ENCODE data around the gene YTHDC1. TPM values are rescaled to one million over a fixed set of nuclear protein-coding genes. Genes with fewer than 3 reads are reported as not detected.

The YTHDC1 gene
- total and polyA plus RNA-seq, 2 of the 13 experiments (the other 11 are each of a cell fraction or from before 2014, with no cell fraction given) = 37.3 to 56.8 TPM

- TF ChIP-seq ZBTB7A (CRISPR knock-in tag; IDR thresholded peaks at IDR 0.05) (peak; percentile 43; the same call in 1 of the 2 replicates), ZNF574 (CRISPR knock-in tag; IDR thresholded peaks at IDR 0.05) (peak; percentile 84), POGZ (CRISPR knock-in tag; IDR thresholded peaks at IDR 0.05) (peak; percentile 100), ZNF607 (CRISPR knock-in tag; IDR thresholded peaks at IDR 0.05; ENCODE audit: borderline replicate concordance) (no peak), SMARCE1 (IDR thresholded peaks at IDR 0.05; ENCODE audit: borderline replicate concordance) (no peak), PHF5A (CRISPR knock-in tag; IDR thresholded peaks at IDR 0.05; ENCODE audit: low read depth, unreplicated experiment) (peak; percentile 44), KAT8 (CRISPR knock-in tag; IDR thresholded peaks at IDR 0.05) (peak; percentile 96), REPIN1 (CRISPR knock-in tag; IDR thresholded peaks at IDR 0.05; ENCODE audit: borderline replicate concordance, low read depth) (peak; percentile 86; the same call in 1 of the 2 replicates), ZNF687 (CRISPR knock-in tag; IDR thresholded peaks at IDR 0.05) (peak; percentile 98), ZNF343 (CRISPR knock-in tag; IDR thresholded peaks at IDR 0.05) (peak; percentile 95), HNRNPLL (IDR thresholded peaks at IDR 0.05; ENCODE audit: low read depth, low read length, poor library complexity, severe bottlenecking) (peak; percentile 100), SETDB1 (CRISPR knock-in tag; IDR thresholded peaks at IDR 0.05; ENCODE audit: borderline replicate concordance) (no peak), CSRNP1 (CRISPR knock-in tag; IDR thresholded peaks at IDR 0.05) (peak; percentile 69; the same call in 1 of the 2 replicates), XBP1 (CRISPR knock-in tag; IDR thresholded peaks at IDR 0.05) (no peak), SAP130 (CRISPR knock-in tag; IDR thresholded peaks at IDR 0.05; ENCODE audit: low read depth) (peak; percentile 90), KMT2A (CRISPR knock-in tag; IDR thresholded peaks at IDR 0.05) (peak; percentile 90), CHCHD3 (CRISPR knock-in tag; IDR thresholded peaks at IDR 0.05) (0 out of 2 replicates have a peak, but pooled peaks have one; percentile 76), MXD4 (CRISPR knock-in tag; IDR thresholded peaks at IDR 0.05) (no peak), MBD4 (IDR thresholded peaks at IDR 0.05; ENCODE audit: borderline replicate concordance, low read length) (no peak), NFYB (CRISPR knock-in tag; IDR thresholded peaks at IDR 0.05) (no peak), LCORL (IDR thresholded peaks at IDR 0.05) (no peak), LCORL (CRISPR knock-in tag; IDR thresholded peaks at IDR 0.05) (peak; percentile 56; the same call in 1 of the 2 replicates), TCF12 (IDR thresholded peaks at IDR 0.05) (no peak), TCF12 (CRISPR knock-in tag; IDR thresholded peaks at IDR 0.05) (no peak)
These were observed at the start of gene YTHDC1 (continued) for GRCh38 chr4:68349649-68350360.
